OCI-LY1 (cell line): Measurements from ENCODE around the gene THRAP3.
"Not testable (repeated sequence)": the region's sequence is repeated elsewhere in the genome, so short reads cannot be mapped to it uniquely, and the experiment has no call there.

ENCODE experiments used
- EZH2 ChIP-seq: fragments of 200-600 bp; sonication (generic), shearing (Covaris generic); IDR thresholded peaks from 2 replicates; pipeline ENCODE4 v1.8.0; 2017; ENCODE audit warnings: borderline replicate concordance, mixed run types, mild to moderate bottlenecking, antibody characterized with exemption, low read length, moderate library complexity, mixed read lengths
- TF ChIP-seq, protein P1 (sequence below): fragments of 200-600 bp; sonication (generic), shearing (Covaris generic); IDR thresholded peaks from 2 replicates; pipeline ENCODE4 v1.5.1; 2017; ENCODE audit warnings: mild to moderate bottlenecking, antibody characterized with exemption, low read length, moderate library complexity, mixed read lengths

DNA sequence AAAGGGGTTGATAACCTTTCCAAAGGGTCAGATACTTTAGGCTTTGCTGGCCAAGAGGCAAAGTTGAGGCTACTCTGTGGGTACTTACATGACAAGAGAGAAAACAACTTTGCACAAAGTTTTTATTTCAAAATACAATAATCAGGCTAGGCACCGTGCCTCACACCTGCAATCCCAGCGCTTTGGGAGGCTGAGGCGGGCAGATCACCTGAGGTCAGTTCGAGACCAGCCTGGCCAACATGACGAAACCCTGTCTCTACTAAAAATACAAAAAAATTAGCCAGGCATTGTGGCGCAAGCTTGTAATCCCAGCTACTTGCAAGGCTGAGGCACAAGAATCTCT lies 28.2 kb downstream of the THRAP3 start:
- TF ChIP-seq, protein P1, sequence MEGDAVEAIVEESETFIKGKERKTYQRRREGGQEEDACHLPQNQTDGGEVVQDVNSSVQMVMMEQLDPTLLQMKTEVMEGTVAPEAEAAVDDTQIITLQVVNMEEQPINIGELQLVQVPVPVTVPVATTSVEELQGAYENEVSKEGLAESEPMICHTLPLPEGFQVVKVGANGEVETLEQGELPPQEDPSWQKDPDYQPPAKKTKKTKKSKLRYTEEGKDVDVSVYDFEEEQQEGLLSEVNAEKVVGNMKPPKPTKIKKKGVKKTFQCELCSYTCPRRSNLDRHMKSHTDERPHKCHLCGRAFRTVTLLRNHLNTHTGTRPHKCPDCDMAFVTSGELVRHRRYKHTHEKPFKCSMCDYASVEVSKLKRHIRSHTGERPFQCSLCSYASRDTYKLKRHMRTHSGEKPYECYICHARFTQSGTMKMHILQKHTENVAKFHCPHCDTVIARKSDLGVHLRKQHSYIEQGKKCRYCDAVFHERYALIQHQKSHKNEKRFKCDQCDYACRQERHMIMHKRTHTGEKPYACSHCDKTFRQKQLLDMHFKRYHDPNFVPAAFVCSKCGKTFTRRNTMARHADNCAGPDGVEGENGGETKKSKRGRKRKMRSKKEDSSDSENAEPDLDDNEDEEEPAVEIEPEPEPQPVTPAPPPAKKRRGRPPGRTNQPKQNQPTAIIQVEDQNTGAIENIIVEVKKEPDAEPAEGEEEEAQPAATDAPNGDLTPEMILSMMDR = not testable (repeated sequence)
- TF ChIP-seq EZH2 = not testable (repeated sequence)
